HG03469 (cell line): ENCODE data around the gene DKK1.

Experiments
- ATAC-seq: cut with Tn5 transposase; IDR thresholded peaks from one replicate; pipeline ENCODE4 v1.9.1; 2021; ENCODE audit warnings: mild to moderate bottlenecking, moderate library complexity, moderate number of reproducible peaks; ENCODE audit not compliant: unreplicated experiment

Gene DKK1, protein sequence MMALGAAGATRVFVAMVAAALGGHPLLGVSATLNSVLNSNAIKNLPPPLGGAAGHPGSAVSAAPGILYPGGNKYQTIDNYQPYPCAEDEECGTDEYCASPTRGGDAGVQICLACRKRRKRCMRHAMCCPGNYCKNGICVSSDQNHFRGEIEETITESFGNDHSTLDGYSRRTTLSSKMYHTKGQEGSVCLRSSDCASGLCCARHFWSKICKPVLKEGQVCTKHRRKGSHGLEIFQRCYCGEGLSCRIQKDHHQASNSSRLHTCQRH

DNA sequence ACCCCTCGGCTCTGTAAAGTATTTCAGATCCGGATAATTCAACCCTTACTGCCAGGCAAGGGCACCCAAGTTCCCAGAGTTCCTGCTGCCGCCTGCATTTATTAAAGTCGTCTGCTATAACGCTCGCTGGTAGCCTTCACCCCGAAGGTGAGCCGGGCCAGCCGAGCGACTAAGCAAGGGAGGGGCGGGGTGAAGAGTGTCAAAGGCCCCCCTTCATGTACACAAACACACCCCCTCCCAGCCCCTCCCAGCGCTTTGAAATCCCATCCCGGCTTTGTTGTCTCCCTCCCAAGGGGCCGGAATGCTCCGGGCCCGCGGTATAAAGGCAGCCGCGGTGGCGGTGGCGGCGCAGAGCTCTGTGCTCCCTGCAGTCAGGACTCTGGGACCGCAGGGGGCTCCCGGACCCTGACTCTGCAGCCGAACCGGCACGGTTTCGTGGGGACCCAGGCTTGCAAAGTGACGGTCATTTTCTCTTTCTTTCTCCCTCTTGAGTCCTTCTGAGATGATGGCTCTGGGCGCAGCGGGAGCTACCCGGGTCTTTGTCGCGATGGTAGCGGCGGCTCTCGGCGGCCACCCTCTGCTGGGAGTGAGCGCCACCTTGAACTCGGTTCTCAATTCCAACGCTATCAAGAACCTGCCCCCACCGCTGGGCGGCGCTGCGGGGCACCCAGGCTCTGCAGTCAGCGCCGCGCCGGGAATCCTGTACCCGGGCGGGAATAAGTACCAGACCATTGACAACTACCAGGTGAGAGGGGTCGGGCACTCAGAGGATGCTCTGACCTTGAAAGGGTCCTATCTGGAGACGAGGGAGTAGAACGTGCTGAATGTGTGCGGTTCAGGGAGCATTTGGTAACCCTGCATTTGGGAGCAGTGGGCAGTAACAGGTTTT, at the start of gene DKK1:
Gene DKK1 (plus strand): TSS at position 349 of the 889 bp plus-strand sequence. CDS start 154 bp downstream, at position 503.
- no peak for ATAC-seq

DNA sequence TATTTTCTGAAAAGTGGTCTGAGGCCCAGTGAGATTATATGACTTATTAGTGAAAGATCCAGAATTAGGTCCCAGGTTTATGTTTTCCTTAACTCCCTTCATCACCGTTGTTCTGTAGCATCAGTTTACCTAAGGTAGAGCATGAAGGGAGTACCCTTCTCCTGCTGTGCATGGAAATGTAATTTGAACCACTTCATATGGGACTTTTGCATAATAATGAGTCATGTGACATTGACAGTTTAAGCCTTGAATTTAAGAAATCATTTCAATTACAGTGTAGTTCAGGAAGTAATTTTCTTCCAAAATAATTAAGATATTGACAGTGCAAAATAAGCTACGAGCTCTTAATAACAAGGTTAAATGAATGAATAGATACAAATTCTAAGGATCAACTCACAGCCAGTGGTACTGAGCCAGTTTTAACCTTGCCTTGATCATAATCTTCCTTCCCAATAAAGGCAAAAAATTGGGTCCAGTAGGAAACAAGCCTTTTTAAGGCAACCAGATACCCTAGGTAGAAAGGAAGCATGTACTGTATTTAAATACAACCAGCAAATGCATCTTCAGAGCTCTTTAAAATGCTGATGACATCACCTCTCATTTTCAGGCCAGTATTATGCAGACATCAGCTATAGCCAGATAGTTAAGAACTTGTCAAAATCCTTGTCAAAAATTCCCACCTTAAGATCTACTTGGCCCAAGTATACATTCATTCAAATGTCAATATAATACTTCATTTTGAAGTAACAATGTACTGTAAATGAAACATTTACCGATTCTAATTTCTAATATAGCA, 48.8 kb upstream of the DKK1 start:
- ATAC-seq: no peak

DNA sequence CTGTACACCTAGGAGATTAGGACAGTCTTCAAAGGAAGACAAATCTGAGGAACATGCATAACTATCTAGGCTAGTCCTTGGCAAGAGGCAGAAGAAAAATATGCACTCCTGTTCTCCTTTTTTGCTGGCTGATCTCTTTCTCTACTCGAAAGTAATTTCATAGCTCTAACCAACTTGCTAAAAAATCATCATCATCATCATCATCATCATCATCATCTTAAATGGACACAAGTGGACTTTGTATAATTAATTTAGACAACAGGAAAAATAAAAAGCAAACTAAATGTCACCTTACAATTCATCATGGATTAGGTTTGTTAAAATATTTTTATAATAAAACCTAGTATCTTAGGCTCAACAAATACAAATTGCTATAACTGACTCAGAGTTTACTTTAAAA, 47.2 kb upstream of the DKK1 start:
- ATAC-seq: no peak

DNA sequence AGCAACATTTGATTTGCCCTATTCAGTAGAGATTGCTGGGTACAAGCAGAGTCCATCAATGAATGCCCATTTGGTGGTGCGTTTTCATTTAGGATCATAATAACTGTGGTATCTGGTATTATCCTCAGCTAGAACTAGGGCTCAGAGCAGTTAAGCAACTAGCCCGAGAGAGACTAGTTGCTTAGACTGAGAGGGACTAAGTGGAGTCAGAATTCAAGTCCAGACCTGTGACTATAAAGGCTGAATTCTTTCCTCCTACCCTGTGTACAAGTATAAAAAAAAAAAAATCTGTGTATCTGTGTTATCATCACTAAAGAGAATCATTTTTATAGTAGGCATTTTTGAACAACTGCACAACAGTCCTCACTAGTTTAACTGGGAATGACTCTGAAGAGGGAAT, 45.3 kb upstream of the DKK1 start:
- no peak for ATAC-seq

DNA sequence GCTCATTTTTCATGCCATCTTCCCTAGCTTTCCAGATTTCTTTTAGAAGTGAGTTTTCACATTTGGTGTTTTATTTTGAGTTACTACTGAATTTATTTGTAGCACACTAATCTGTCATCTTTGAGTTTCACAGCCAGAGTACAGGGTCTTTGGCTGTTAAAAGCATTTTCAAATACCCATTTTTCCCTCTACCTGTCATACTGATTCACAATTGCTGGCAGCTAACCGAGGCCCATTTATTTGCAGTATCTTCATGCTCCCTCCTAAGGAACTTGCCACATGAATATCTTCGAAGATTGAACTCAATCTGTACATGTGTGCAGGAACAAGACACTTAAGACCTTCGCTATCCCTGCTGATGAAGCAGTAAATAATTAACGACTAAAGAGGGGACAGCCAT, 44.8 kb upstream of the DKK1 start:
- no peak for ATAC-seq

DNA sequence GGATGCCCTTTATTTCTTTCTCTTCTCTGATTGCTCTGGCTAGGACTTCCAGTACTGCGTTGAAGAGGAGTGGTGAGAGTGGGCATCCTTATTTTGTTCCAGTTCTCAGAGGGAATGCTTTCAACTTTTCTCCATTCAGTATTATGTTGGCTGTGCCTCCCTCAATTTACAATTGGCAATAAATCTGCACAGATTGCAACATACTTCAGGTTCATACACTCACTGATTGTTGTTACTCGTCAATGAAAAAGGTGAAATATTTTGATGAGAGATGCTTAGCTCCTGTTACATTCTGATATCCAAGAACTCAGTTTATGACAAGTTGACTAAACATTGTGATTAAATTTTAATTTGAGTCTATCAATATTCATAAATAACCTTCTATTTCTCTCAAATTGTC, 37.9 kb upstream of the DKK1 start:
- no peak for ATAC-seq

DNA sequence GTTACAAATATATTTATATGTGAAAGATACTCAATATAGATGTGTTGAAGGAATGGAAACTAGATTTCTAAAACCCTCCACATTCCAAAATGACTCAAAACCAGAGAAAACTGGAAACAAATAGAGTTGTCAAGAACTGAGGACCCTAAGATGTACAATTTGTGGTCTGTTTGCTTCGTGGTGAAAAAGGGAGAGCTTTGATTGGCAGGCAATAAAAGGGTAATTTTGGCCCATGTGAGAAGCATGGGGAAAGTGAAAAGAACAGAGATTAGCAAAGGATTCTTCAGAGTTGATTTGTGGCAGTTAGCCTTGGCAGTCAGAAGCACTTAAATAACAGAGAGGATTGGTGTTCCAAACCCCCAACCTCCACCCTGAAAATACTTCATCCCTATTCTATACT, 37.1 kb upstream of the DKK1 start:
- no peak for ATAC-seq

DNA sequence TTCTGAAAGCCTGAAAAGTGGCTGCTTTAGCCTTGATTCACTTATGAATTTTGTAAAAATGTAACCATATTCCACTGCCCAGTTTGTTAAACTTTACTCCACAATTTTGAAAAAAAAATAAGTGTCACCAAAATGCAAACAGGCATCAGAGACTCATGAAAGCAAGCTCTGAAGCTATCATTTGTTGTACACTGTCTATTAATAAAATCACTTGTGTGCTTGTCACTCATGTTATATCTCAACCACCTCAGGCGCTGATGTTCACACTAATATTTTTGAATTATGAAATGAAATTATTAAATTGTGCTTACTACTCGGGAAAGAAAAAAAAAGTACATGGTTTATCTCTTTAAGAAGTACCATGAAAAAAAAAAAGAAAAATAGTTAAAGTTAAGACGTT, 34.5 kb upstream of the DKK1 start:
- ATAC-seq: no peak

DNA sequence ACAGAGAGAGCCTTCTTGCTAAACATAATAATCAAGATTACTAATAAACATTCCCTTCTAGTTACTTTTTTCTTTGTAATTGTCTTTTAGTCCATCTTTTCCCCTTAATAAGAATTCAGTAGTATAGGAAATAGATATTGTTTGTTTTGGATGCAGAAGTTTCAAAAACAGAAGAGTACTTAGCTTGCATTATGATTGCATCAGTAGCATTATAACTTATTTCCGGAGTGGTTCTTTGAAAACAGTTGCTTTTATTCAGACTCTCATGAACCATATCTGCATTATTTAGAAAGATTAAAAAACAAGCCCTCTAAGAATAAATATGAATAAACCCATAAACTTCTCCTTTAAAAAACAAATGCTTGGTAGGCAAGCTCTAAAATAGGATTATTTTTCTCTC, 34.0 kb upstream of the DKK1 start:
- no peak for ATAC-seq

DNA sequence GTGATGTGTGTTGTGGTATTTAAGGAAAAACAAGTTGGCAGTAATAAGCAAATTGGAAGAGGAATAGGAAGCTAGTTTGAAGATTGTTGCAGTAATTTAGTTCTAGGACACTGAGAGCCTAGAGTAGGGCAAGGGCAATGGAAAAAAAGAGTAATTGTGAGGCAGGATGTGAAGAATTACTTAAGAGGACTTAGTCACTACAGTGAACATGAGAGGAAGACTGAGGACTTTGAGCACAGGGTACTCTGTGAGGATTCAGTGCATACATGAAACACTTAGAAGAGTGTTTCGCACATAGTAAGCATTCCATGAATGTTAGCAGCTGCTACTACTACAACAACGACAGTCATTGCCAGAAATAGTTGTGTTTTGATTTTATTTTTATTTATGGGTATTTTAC, 30.9 kb upstream of the DKK1 start:
- ATAC-seq: no peak

DNA sequence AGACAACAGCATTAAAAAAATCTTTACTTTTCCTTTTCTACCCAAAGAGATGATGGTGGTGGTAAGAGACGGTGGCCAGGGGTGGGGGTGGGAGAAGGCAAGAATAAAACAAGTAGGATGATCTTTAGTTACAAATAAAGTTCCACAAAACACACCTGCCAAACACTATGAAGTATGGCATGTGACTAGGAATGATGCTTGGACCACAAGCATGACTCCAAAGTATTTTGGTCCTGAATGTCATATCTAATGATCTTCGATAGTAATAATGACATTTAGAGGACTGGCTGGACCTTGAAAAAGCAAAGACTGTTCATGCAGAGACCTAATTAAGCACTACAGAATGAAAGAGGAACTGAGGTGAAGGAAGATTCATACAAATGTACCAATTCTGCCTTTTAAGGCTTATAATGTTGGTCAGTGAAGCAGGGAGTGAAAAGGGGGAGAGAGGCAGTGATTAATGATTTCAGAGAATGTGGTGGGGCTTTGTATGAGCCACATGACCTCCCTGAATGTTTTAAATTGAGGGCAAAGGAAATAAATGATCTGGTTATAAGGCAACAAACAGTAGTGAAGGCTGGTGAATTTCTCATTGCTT, 29.6 kb upstream of the DKK1 start:
- no peak for ATAC-seq

DNA sequence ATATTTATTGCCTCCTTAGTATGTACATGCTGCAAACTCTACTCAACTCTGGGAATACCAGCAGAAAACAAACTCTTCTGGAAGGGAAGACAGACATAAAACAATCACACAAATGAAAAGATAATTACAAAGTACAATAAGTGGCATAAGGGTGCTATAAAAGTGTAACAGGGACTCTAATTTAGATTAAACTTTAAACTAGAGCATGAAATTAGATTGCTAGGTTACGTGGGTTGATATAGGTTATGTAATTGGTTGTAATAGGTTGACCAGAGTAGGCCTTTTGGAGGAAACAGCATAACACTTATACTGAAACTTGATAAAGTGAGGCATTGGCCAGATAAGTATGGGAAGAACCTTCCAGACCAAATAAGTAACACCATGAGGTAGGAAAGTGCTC, 26.2 kb upstream of the DKK1 start:
- ATAC-seq: no peak

DNA sequence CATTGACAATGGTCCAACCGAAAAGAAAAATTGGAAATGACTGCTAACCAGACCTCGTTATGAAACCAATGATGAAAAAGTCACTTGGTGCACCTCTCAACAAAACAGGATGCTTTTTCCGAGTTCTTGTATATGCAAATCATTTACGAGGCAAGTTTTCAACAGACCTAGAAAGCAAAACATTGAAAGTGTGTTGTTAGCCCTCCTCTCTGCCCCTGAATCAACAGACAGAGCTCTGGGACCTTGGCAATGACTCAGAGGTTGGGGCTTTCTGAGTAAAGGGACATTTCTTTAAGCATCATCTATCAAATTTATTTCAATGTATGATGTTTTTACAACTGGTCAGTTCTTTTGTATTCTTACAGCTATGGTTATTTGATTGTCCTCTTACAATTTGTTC, 16.3 kb upstream of the DKK1 start:
- no peak for ATAC-seq

DNA sequence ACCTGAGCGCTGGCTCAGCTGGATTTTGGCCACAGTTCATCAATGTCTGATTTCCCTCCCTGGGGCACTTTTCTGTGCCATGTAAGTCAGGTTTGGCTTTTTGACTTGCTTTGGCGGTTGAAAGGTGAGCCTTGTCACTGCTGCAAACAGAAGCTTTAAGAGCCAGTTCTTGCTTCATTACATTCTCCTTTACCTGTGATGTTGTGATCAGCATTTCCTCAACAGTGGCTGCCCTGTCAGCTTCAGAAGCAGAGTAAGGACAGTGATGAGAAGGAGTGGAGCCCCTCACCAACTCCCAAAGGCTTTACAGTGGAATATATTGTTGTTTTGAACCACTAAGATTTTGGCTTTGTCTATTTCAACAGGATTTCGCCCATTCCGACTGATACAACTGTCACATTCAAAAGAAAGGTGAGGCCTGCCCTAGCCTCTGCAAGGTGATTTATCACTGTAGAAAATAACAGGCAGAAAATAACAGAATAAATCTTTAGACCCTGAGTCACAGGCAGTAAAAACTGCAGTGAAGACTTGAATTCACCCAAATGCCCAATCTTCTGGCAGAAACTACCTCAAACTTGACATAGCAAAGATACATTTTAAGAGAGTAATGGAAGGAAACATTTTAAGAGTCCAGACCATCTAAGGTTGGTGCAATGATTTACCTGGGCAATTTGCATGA, 13.3 kb upstream of the DKK1 start:
- no peak for ATAC-seq

DNA sequence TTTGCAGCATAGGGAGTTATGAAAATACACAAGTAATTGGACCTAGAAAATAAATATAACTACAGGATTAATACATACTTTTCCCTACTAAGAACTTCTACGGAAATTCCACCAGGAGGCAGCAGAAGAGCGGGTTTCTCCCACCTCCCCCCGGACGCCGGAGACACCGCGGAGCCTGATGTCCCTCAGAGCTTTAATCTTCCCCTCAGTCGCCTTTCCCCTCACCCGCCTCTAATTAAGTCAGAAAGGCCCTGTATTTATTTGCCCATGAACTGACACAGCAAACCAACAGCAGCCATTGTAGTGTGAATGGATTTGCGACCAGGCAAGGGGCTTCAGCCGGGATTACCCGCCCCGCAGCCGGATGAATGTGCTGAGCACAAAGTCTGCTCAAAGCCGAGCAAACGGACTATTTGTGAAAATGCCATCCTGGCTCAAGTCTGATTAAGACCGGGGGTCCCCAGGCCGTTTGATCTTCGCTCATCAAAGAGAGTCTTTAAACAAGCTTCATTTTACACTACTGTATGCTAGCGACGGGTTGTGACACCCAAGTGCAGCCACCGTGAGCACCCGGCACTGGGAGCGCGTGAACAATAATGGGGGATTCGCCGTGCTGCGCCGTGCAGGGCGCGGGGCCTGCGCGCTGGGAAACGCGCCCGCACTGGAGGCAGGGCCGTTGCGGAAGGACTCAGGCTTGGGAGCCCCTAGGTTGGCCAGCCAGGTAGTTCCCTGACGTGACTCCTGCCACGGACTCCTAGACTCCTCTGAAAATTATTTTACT, 5.6 kb upstream of the DKK1 start:
- peak; percentile 51 for ATAC-seq

DNA sequence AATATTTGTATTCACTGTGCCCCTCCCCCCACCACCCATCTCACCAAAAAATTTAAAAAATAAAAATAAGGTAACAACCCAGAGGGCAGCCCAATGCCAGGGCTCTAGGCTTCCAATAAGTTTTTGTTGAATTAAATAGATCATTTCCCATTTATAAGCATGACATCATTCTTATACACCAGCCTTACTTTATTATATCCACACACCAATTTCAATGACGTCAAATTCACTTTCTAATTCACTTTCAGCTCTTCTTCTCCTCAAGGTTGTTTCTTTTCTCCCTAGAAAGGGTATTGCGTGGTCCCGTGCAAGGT, 1.2 kb upstream of the DKK1 start:
- no peak for ATAC-seq

DNA sequence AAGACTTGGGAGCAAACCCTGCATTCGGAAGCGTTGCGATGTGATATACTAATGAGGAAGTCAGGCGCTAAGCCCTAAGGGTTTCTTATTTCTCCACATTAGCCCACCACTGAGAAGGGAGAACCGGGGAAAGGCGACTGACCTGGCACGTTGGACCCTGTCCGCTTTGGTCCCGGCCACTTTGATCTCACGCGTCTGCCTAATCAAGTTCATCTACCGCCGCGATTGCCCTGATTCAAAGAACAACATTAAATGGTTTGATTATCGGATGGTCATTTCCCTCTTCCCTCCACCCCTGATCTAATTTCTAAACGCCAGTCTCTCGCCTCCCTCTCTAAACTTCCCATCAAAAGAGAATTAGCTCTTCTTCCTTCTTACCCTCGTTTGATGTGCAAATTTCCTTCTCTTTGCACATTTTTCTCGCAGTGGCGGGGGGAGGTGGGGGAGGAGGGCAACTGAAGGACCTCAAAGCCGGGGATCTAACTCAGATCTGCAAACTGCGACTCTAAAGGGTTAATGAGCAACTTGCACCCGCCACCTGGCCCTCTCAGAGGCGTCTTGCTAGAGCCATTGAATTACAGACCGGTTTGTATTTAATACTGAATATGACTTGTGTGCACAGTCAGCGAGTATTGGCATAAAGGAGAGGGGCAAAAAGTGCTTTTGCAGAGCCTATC, 687 bp upstream of the DKK1 start:
- no peak for ATAC-seq

DNA sequence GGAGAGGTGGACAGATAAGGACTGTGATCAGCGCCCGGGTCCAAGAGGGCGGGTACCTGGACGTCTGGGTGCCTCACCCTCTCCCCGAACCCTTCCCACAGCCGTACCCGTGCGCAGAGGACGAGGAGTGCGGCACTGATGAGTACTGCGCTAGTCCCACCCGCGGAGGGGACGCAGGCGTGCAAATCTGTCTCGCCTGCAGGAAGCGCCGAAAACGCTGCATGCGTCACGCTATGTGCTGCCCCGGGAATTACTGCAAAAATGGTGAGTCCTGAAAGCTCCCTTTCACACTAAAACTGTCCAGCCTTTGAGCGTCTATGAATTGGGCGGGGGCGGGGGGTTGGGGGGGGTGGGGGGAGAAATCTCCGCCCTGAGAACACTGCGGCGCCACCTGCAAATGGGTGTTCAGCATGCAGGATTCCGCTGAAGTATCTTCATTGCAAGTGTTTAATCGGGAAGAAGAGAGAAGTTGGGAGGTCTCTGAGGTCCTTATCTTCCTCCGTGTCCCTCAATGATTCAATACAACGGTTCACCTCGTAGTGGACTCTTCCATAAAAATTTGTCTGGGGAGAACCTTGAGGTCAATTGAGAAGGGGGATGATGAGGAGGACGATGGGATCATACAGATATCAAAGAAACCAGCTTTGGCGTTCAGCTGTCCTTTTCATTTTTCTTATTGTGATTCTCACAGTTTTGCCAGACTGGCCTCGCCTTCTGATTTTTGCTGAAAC, 906 bp downstream of the DKK1 start:
- ATAC-seq: no peak

DNA sequence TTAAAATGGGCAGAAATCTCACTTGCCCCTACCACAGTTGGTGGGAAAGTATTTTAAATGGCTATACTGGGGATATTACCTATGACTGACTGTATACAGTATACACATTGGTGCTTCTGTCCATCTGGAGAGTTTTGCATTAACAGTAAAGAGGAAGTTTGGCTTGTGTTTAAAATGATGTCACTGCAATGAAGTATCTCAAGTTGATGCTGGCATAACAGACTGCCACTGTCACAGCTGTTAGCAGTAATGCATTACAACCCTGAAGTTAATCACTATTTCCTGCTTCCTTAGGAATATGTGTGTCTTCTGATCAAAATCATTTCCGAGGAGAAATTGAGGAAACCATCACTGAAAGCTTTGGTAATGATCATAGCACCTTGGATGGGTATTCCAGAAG, 1.9 kb downstream of the DKK1 start:
- ATAC-seq: no peak
